IMR-90 (cell line): ENCODE results near the gene KCNQ1.

Source experiments
- MXI1 ChIP-seq: IDR thresholded peaks from 2 replicates; pipeline ENCODE4 v1.6.1; 2012; ENCODE audit warnings: low read depth, mild to moderate bottlenecking, low read length, moderate library complexity, borderline replicate concordance
- POLR2A ChIP-seq: IDR thresholded peaks from 2 replicates; pipeline ENCODE4 v1.6.1; 2012; ENCODE audit warnings: mild to moderate bottlenecking, low read depth, low read length
- RFX5 ChIP-seq: IDR thresholded peaks from 2 replicates; pipeline ENCODE4 v1.8.0; 2012; ENCODE audit warnings: low read depth, mild to moderate bottlenecking, low read length, moderate library complexity
- TF ChIP-seq, protein P1 (sequence below): fragments of 150-350 bp; IDR thresholded peaks from 2 replicates; pipeline ENCODE4 v1.6.1; 2017; ENCODE audit warnings: mild to moderate bottlenecking, antibody characterized with exemption, low read length, low read depth
- TF ChIP-seq, protein P2 (sequence below): conservative IDR thresholded peaks from 2 replicates; pipeline ENCODE4 v1.5.1; 2012; ENCODE audit warnings: mild to moderate bottlenecking, low read depth, low read length, improper control_type of control experiment

DNA sequence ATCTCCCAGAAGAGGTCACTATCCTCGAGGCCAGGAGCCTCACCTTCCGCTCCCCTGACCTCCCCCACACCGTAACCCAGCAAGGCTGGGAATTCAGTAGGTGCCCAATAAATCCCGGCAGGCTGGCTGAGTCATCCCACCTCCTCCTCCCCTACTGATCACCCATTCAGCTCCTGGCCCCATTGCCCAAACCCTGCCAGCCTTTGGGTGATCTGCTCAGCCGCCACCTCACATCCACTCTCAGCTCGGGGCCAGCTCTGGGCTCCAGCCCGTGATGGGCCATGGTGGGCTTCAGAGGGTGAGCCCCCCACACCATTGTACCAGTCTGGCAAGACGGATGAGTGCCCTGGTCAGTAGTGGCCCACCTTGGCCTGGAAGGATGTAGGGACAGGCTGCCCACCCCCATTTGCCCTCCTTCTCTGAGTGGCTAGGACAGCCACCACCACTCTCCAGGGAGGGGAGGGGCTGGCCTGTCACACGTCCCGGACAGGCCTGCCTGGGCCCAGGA is 8.7 kb upstream of the KCNQ1 start:
- TF ChIP-seq, protein P1, sequence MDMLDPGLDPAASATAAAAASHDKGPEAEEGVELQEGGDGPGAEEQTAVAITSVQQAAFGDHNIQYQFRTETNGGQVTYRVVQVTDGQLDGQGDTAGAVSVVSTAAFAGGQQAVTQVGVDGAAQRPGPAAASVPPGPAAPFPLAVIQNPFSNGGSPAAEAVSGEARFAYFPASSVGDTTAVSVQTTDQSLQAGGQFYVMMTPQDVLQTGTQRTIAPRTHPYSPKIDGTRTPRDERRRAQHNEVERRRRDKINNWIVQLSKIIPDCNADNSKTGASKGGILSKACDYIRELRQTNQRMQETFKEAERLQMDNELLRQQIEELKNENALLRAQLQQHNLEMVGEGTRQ = no peak
- TF ChIP-seq MXI1 (no peak), POLR2A (no peak), RFX5 (no peak)
- TF ChIP-seq, protein P2, sequence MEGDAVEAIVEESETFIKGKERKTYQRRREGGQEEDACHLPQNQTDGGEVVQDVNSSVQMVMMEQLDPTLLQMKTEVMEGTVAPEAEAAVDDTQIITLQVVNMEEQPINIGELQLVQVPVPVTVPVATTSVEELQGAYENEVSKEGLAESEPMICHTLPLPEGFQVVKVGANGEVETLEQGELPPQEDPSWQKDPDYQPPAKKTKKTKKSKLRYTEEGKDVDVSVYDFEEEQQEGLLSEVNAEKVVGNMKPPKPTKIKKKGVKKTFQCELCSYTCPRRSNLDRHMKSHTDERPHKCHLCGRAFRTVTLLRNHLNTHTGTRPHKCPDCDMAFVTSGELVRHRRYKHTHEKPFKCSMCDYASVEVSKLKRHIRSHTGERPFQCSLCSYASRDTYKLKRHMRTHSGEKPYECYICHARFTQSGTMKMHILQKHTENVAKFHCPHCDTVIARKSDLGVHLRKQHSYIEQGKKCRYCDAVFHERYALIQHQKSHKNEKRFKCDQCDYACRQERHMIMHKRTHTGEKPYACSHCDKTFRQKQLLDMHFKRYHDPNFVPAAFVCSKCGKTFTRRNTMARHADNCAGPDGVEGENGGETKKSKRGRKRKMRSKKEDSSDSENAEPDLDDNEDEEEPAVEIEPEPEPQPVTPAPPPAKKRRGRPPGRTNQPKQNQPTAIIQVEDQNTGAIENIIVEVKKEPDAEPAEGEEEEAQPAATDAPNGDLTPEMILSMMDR = no peak
